IPS DF 4.7 (cell line): ENCODE measurements around the gene HERC2.
"Not testable (repeated sequence)": the region's sequence is repeated elsewhere in the genome, so short reads cannot be mapped to it uniquely, and the experiment has no call there.

Experiments used
- DNase-seq: peaks from one replicate; pipeline ENCODE4 v3.0.0-alpha.2; 2013; ENCODE audit warnings: low spot score; ENCODE audit errors: extremely low read depth

Gene HERC2

GRCh38 chr15:28182216-28182615, 139.8 kb downstream of the HERC2 start:
- no peak for DNase-seq

- no peak for DNase-seq
These were observed 140.6 kb downstream of the HERC2 start for GRCh38 chr15:28181366-28181765.

- no peak for DNase-seq
These were observed 142.7 kb downstream of the HERC2 start for GRCh38 chr15:28179270-28179669.

GRCh38 chr15:28178727-28179126, 143.3 kb downstream of the HERC2 start:
- no peak for DNase-seq

- DNase-seq = no peak
These were observed 143.7 kb downstream of the HERC2 start for GRCh38 chr15:28178290-28178689.

- no peak for DNase-seq
These were observed 152.6 kb downstream of the HERC2 start for GRCh38 chr15:28169366-28169765.

GRCh38 chr15:28168405-28169121, 153.4 kb downstream of the HERC2 start:
- not testable (repeated sequence) for DNase-seq

- no peak for DNase-seq
These were observed 154.9 kb downstream of the HERC2 start for GRCh38 chr15:28167042-28167441.

- DNase-seq = no peak
These were observed 156.2 kb downstream of the HERC2 start for GRCh38 chr15:28165791-28166190.

- no peak for DNase-seq
These were observed 157.1 kb downstream of the HERC2 start for GRCh38 chr15:28164876-28165275.

- DNase-seq = no peak
These were observed 167.7 kb downstream of the HERC2 start for GRCh38 chr15:28154283-28154682.

- no peak for DNase-seq
These were observed 168.4 kb downstream of the HERC2 start for GRCh38 chr15:28153492-28154119.

- not testable (repeated sequence) for DNase-seq
These were observed 169.4 kb downstream of the HERC2 start for GRCh38 chr15:28152538-28152923.

- DNase-seq = not testable (repeated sequence)
These were observed 170.0 kb downstream of the HERC2 start for GRCh38 chr15:28151864-28152537.

GRCh38 chr15:28147801-28148200, 174.2 kb downstream of the HERC2 start:
- no peak for DNase-seq

- not testable (repeated sequence) for DNase-seq
These were observed 176.6 kb downstream of the HERC2 start for GRCh38 chr15:28145419-28145818.

GRCh38 chr15:28140062-28140461, 181.9 kb downstream of the HERC2 start:
- DNase-seq = no peak

GRCh38 chr15:28137408-28138039, 184.5 kb downstream of the HERC2 start:
- not testable (repeated sequence) for DNase-seq

- DNase-seq = not testable (repeated sequence)
These were observed 185.6 kb downstream of the HERC2 start for GRCh38 chr15:28136236-28136904.

- DNase-seq = no peak
These were observed 188.7 kb downstream of the HERC2 start for GRCh38 chr15:28133281-28133680.

GRCh38 chr15:28132524-28133275, 189.3 kb downstream of the HERC2 start:
- no peak for DNase-seq
